Memory B cell (primary cell): ENCODE measurements around the gene LRRC23.

Source experiments
- ATAC-seq: fragments of 150-1000 bp; cut with Tn5 transposase; 2 replicates; pipeline ENCODE4 v1.10.0; 2021; ENCODE audit warnings: low read depth, mild to moderate bottlenecking, moderate library complexity
- DNase-seq, 2 donors: peaks; one replicate each; pipeline ENCODE4 v3.0.0; 2022; ENCODE audit warnings: low spot score in 2 of 2
- H3K27ac Mint-ChIP-seq: one replicate; pipeline ENCODE4 v1.8.0; 2022; ENCODE audit warnings: mild to moderate bottlenecking, moderate library complexity, mixed read lengths
- H3K27me3 Mint-ChIP-seq: one replicate; pipeline ENCODE4 v1.8.0; 2022; ENCODE audit warnings: mixed read lengths
- H3K36me3 Mint-ChIP-seq: one replicate; pipeline ENCODE4 v1.8.0; 2022; ENCODE audit warnings: mild to moderate bottlenecking, mixed read lengths
- H3K4me1 Mint-ChIP-seq: one replicate; pipeline ENCODE4 v1.8.0; 2022; ENCODE audit warnings: mixed read lengths
- H3K4me3 Mint-ChIP-seq: one replicate; pipeline ENCODE4 v1.8.0; 2022; ENCODE audit warnings: mild to moderate bottlenecking, moderate library complexity, mixed read lengths
- H3K9me3 Mint-ChIP-seq: one replicate; pipeline ENCODE4 v1.8.0; 2022; ENCODE audit warnings: mixed read lengths

LRRC23 gene

DNA sequence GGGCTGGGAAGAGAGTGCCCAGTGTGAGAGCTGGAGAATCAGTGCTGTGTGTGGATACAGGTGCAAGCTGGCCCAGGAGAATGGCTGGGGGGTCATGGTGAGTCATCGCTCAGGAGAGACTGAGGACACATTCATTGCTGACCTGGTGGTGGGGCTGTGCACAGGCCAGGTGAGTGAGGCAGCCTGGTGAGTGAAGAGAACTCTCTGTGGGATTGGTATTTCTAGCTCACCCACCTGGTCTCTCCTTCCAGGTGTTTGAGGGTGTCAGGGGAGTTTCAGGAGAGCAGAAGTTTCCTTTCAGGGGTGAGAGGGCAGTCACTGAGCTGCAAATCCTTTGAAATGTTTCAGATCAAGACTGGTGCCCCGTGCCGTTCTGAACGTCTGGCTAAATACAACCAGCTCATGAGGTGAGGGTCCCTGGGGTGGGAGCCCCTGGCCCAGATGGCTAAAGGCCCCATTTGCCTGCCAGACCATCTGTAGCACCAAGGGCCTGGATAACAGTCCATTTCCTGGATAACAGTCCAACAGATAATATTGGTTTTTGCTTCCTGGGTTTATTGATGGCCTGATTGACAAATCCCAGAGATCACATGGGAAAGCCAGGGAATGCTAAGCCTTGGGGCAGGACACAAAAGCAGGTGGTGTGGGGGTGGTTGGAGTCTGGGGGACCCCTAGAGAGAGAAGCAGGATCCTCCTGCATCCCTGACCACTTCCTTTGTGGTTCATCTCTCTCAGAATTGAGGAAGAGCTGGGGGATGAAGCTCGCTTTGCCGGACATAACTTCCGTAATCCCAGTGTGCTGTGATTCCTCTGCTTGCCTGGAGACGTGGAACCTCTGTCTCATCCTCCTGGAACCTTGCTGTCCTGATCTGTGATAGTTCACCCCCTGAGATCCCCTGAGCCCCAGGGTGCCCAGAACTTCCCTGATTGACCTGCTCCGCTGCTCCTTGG is 17.6 kb downstream of the LRRC23 start:
- no peaks in the 10 kb centered on the region for H3K27me3 Mint-ChIP-seq
- peaks cover 52% of the 10 kb centered on the region for H3K4me1 Mint-ChIP-seq
- H3K9me3 Mint-ChIP-seq, result no peaks in the 10 kb centered on the region
- no peak for DNase-seq
- H3K4me3 Mint-ChIP-seq, result peak overlapping the region; percentile 63
- ATAC-seq, result peak; percentile 46
- peak overlapping the region; percentile 77 for H3K27ac Mint-ChIP-seq
- peaks cover 7% of the 10 kb centered on the region for H3K36me3 Mint-ChIP-seq

DNA sequence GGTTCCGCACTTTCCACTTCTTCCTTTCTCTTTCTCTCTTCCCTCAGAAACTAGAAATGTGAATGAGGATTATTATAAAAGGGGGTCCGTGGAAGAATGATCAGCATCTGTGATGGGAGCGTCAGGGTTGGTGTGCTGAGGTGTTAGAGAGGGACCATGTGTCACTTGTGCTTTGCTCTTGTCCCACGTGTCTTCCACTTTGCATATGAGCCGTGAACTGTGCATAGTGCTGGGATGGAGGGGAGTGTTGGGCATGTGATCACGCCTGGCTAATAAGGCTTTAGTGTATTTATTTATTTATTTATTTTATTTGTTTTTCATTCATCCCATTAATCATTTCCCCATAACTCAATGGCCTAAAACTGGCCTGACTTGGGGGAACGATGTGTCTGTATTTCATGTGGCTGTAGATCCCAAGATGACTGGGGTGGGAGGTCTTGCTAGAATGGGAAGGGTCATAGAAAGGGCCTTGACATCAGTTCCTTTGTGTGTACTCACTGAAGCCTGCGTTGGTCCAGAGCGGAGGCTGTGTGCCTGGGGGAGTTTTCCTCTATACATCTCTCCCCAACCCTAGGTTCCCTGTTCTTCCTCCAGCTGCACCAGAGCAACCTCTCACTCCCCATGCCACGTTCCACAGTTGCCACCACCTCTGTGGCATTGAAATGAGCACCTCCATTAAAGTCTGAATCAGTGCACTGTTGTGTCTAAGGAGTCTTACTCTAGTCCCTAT is 18.5 kb downstream of the LRRC23 start:
- ATAC-seq, result peak; percentile 49
- Mint-ChIP-seq H3K9me3 (no peaks in the 10 kb centered on the region), H3K27ac (peak overlapping the region; percentile 76), H3K36me3 (peaks cover 5% of the 10 kb centered on the region), H3K27me3 (no peaks in the 10 kb centered on the region), H3K4me3 (peak overlapping the region; percentile 63), H3K4me1 (peaks cover 55% of the 10 kb centered on the region)
- no peak for DNase-seq

DNA sequence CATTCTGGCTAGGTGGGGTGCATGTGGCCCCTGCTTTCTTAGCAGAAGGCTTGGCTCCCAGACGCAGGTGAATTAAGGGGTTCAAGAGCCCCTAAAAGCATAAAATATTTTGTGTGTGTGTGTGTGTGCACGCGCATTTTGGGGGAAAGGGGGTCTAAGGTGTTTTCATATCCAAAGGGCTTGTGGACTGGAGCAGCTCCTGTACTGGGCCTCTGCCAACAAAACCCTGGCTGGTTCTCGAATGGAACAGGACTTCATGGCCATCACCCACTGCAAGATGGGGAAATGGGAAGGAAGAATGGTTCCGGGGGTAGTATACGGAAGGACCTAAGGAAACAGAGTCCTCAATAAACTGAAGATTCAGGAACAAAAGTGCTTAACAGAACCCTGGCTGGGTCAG is 19.2 kb downstream of the LRRC23 start:
- no peak for DNase-seq
- H3K4me1 Mint-ChIP-seq, result peaks cover 60% of the 10 kb centered on the region
- H3K4me3 Mint-ChIP-seq, result no peak overlapping the region
- H3K9me3 Mint-ChIP-seq, result no peaks in the 10 kb centered on the region
- H3K27ac Mint-ChIP-seq, result peak overlapping the region; percentile 76
- peaks cover 5% of the 10 kb centered on the region for H3K36me3 Mint-ChIP-seq
- ATAC-seq, result no peak
- H3K27me3 Mint-ChIP-seq, result no peaks in the 10 kb centered on the region

DNA sequence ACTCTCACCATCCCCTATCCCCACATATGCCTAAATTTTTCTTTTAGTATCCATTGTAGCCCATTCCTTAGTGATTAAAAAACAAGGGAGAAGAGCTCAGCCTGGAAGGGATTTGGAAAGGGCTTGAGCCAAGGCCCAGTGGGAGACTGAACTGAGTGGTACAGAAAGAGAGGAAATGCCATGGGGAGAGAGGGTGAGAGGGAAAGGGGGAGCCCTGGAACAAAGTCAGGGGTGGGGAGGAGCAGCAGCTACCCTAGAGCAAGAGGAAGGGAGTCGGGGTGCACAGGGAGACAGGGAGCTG is 20.6 kb downstream of the LRRC23 start:
- Mint-ChIP-seq H3K4me1 (peaks cover 65% of the 10 kb centered on the region), H3K27ac (peak overlapping the region; percentile 9), H3K9me3 (no peaks in the 10 kb centered on the region), H3K27me3 (no peaks in the 10 kb centered on the region), H3K36me3 (no peaks in the 10 kb centered on the region), H3K4me3 (peak overlapping the region; percentile 53)
- DNase-seq, result no peak
- ATAC-seq, result no peak

DNA sequence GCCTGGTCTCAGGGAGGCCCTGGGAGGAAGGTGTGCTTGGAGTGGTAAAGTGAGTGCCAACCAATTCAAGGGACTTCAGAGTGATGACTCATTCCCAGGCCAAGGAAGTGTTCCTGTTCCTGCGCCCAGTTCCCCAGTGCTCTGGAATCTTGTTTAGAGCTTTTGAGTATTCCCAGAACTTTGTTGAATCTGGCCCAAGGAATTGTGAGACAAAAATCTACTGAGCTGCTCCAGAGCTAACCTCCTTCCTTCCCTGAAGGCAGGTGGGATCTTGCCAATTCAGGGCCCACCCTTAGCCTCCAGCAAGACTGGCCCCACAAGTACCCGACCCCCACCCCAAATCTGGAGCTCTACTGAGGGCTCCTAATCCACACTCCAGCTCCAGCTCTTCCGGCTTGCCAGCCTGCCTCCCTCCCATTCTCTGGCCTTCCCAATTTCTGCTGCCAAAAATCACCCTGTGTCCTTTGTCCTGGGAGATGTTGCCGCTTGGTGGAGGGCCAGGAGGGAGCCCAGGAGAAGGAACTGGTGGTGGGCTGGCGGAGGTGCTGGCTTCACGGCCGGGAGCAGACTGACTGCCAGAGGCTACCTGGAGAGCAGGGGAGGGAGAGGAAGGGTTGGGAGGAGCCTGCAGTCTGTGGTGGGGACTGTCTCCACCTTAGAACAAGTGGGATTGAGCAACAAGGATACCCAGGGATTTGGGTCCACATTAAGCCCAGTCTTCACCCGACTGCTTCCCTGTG is 21.1 kb downstream of the LRRC23 start:
- Mint-ChIP-seq H3K9me3 (no peaks in the 10 kb centered on the region), H3K4me3 (no peak overlapping the region), H3K4me1 (peaks cover 65% of the 10 kb centered on the region), H3K27me3 (no peaks in the 10 kb centered on the region), H3K36me3 (no peaks in the 10 kb centered on the region), H3K27ac (no peak overlapping the region)
- DNase-seq, result no peak
- ATAC-seq, result no peak

DNA sequence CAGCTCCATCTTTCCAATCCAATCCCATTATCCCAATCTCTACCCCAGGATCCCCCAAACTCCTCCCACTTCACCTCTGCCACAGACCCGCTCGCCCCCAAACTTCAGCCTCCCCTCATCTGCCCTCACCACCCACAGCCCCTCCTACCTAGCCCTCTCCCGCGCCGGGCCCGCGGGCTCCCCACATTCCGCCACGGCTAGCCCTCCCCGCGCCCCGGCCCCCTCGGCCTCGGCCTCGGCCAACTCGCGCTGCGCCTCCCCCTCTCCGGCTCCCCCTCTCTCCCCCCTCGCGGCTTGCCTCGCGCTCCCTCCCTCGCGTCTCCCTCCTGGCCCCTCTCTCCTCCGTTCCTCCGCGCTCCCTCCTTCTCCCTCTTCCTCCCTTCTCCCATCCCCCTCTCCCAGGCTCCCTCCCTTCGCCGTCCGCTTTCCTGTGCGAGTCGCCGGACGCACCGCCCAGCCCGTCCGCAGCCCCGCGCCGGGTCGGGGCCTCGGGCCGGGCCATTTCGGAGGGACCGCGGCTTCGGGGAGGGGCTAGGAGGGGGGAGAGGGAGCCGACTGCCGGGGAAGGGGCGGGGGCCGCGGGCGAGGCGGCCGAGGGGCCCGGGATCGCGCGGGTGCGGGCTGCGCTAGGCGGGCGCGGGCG is 22.9 kb downstream of the LRRC23 start, which contains the start of gene ATN1:
Gene ATN1, plus strand, starts transcription at position 581 of the 643 bp plus-strand sequence. CDS start 6,043 bp downstream, outside the sequence.
- peaks cover 56% of the 10 kb centered on the region for H3K4me1 Mint-ChIP-seq
- no peaks in the 10 kb centered on the region for H3K36me3 Mint-ChIP-seq
- peak within 1 kb of the TSS; percentile 89 for H3K27ac Mint-ChIP-seq
- H3K9me3 Mint-ChIP-seq, result no peaks in the 10 kb centered on the region
- ATAC-seq (peak; percentile 26), DNase-seq (peak; percentile 35 to 53)
- peak within 1 kb of the TSS; percentile 89 for H3K4me3 Mint-ChIP-seq
- no peaks in the 10 kb centered on the region for H3K27me3 Mint-ChIP-seq

DNA sequence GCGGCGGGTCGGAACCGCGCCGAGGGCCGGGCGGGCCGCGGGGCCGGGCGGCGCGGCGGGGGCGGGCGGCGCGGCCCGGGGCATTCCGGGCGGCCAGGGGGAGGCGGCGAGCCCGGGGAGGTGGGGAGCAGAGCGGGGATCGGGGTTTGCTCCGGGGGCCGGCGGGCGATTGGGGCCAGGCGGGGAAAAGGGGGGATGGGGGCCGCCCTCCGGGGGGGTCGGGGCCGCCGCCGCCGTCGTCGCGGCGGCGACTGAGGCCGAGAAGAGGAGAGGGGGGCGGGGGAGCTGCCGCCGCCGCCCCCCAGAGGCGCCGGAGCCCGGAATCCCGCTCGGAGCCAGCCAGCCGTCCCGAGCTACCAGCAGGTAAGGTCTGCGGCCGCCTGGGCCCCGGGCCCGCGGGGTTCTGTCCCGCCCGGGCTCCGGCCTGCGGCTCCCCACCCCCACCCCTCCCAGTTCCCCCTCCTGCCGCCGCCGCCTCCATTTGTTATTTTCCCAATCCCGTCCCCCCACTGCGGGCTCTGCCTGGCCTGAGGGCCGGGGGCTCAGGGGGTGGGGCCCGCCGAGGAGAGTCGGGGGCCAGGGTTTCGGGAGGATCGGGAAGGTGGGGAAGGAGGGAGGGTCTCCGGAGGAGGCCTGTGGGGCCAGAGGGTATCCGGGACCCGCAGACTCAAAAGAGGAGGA is 23.5 kb downstream of the LRRC23 start:
- peak; percentile 41 for ATAC-seq
- H3K9me3 Mint-ChIP-seq, result no peaks in the 10 kb centered on the region
- DNase-seq, result no peak
- H3K27ac Mint-ChIP-seq, result peak overlapping the region; percentile 86
- no peaks in the 10 kb centered on the region for H3K36me3 Mint-ChIP-seq
- peaks cover 49% of the 10 kb centered on the region for H3K4me1 Mint-ChIP-seq
- H3K27me3 Mint-ChIP-seq, result no peaks in the 10 kb centered on the region
- H3K4me3 Mint-ChIP-seq, result peak overlapping the region; percentile 86

DNA sequence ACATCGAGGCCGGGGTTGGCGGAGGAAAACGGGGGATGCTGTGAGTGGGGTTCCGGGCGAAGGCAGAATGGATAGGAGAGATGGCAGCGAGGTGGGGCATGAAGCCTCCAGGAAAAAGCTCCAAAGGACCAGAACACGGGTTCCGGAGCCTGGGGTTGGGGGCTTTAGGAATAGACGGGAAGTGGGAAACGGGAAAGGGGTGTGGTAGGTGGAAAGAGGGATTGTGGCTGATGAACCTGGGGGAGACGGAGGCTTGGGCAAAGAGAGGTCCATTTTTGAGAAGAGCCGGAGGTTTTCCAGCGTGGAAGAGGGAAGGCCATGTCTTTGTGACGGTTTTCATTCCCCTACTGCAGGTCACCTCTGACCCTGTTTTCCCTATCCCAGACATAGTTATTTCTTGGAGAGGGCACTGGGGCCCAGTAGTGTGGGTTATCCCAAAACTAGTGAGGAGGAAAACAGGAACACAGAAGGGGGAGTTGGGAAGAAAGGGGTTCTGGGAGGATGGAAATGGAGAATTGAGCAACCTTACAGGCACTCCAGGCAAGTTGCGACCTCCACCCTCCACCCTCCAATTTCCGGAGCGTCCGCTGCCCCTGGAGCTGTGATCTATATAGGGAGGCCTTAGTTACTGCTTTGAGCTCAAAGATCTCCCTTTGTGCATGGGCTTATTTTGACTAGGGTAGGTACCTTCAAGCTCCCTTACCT is 24.2 kb downstream of the LRRC23 start:
- Mint-ChIP-seq H3K27me3 (no peaks in the 10 kb centered on the region), H3K4me3 (peak overlapping the region; percentile 86), H3K4me1 (peaks cover 42% of the 10 kb centered on the region)

DNA sequence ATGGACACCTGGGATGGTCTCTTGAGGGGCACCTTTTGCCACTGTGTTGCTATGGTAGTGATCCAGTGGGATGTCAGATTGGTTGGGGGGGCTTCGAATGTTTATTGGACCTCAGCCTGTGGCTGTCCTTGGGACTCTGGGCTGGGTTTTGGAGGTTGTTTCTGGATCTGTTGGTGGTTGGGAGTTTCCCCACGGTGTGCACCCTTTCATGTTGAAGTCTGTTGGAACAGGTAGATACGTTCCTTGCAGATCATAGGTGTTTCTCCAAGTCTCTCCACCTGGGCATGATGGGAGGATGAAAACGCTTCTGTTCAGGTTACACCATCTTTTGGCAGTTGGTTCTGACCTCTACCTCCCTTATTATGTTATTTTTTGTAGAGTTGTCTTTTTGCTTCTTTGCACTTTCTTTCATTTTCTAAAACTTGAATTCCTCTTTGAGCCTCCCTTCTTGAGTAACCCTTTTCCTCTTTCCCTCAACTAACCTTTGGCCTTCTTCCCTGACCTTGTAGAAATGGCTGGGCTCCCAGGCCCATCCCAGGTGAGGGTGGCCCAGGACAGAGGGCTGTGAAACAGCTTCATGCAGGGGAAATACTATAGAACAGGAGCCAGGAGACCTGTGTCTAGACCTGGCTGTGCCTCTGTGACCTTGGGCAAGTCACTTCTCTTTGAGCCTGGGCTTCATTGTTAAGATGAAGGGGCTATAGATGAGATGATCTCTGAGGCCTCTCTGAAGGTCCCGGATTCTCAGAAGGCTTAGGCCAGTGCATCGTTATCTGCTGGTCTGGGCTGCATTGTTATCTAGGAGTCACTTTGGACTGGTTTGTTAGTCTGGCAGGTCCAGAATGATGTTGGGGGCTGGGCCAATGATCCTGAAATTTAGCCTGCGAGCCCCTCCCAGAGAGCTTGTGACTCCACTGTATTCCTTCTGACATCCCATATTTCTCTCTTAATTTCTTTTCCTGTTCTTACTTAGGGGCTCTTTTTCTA is 25.1 kb downstream of the LRRC23 start:
- DNase-seq (no peak), ATAC-seq (no peak)
- Mint-ChIP-seq H3K27me3 (no peaks in the 10 kb centered on the region), H3K36me3 (peaks cover 5% of the 10 kb centered on the region), H3K4me1 (peaks cover 34% of the 10 kb centered on the region), H3K27ac (peak overlapping the region; percentile 86), H3K9me3 (no peaks in the 10 kb centered on the region), H3K4me3 (peak overlapping the region; percentile 86)

More for the DNA sequence above, 24.2 kb downstream of the LRRC23 start:
- H3K36me3 Mint-ChIP-seq, result peaks cover 2% of the 10 kb centered on the region
- no peaks in the 10 kb centered on the region for H3K9me3 Mint-ChIP-seq
- DNase-seq (no peak), ATAC-seq (no peak)
- peak overlapping the region; percentile 86 for H3K27ac Mint-ChIP-seq

DNA sequence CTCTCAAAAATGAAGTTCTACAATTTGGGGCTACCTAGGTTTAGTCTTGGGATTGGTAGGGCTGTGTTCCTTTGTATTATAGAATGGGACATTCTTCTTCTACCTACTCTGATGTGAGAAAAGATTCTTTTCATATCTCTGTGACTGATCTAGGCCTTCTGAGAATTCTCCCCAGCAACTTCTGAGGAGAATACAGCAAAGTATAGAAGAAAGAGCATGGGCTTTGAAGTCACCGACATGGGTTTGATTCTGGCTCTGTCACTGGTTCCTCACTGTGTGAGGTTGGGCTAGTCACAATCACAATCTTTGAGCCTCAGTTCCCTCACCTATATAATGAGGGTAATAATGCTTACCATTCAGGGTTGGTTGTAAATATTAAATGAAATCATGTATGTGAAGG is 28.1 kb downstream of the LRRC23 start:
- Mint-ChIP-seq H3K27ac (peak overlapping the region; percentile 77), H3K4me3 (no peak overlapping the region), H3K36me3 (peaks cover 11% of the 10 kb centered on the region)

DNA sequence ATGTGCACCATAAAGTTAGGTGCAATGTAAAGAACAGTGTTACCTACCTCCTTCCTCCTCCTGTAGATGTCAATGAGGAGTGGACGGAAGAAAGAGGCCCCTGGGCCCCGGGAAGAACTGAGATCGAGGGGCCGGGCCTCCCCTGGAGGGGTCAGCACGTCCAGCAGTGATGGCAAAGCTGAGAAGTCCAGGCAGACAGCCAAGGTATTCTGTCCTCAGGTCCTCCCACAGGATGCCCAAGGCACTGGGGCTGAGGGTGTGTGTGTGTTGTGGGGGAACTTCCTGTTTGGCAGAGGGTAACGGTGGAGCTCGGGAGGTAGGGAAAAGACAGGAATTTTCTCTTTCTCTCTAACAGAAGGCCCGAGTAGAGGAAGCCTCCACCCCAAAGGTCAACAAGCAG is 29.5 kb downstream of the LRRC23 start:
- peaks cover 26% of the 10 kb centered on the region for H3K4me1 Mint-ChIP-seq
- H3K27me3 Mint-ChIP-seq, result no peaks in the 10 kb centered on the region
- ATAC-seq (no peak), DNase-seq (no peak)
- peaks cover 12% of the 10 kb centered on the region for H3K36me3 Mint-ChIP-seq
- H3K9me3 Mint-ChIP-seq, result no peaks in the 10 kb centered on the region
- H3K4me3 Mint-ChIP-seq, result no peak overlapping the region
- H3K27ac Mint-ChIP-seq, result no peak overlapping the region

More for the DNA sequence above, 28.1 kb downstream of the LRRC23 start:
- H3K9me3 Mint-ChIP-seq, result no peaks in the 10 kb centered on the region
- DNase-seq (no peak), ATAC-seq (no peak)
- peaks cover 30% of the 10 kb centered on the region for H3K4me1 Mint-ChIP-seq
- no peaks in the 10 kb centered on the region for H3K27me3 Mint-ChIP-seq
